ENCODE results near the gene MACROD1.

MACROD1 gene

DNA sequence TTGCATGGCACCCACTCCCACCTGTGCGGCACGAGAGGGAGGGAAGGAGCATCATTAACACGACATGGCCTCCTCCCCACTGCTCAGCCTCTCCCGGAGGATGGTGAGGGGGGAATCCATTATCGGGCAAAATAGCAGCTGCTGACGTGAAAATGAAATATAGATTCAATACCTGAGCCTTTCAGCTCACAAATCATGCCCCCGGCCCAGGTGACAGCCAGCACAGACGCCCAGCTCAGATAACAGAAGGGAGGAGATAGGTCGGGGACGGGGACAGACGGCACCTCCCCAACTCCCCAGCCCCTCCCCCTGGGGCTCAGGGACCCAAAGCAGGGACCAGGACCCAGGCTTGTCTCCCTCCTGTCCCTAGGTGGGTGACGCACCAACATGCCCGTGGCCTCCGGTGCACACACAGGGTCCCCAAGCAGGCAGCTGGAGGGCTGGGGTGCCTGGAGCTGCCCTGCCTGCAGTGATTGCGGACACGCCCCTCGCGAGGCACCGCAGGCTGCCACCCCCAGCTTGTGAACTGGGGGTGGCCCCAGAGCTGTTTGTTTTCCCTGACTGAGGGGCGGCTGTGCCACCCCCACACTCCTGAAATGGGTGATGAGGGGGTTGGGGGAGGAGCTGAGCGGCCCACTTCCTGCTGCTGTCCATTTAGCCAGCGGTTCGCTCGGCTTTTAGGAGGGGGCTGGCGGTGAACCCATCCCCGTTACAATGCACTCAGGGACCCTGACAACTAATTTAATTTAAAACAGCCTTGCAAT is 98.5 kb downstream of the MACROD1 start:
- no peak overlapping the region for H3K27ac ChIP-seq (ENCODE audit: low read depth, low read length)
- H3K9ac ChIP-seq (ENCODE audit: low read depth, low read length), result no peak overlapping the region
- H3K9me3 ChIP-seq (ENCODE audit: control insufficient read depth, insufficient read depth, low read length), result no peaks in the 10 kb centered on the region
- no peak overlapping the region for H3K4me3 ChIP-seq (ENCODE audit: low read depth, low read length)
- no peaks in the 10 kb centered on the region for H3K36me3 ChIP-seq (ENCODE audit: control insufficient read depth, insufficient read depth, low read length)
- H3K4me1 ChIP-seq (ENCODE audit: control insufficient read depth, insufficient read depth, low read length), result 0 out of 2 replicates have a peak, but pooled peaks cover 7% of the 10 kb centered on the region
- H3K27me3 ChIP-seq (ENCODE audit: control insufficient read depth, insufficient read depth, low read length), result peaks cover 56% of the 10 kb centered on the region

DNA sequence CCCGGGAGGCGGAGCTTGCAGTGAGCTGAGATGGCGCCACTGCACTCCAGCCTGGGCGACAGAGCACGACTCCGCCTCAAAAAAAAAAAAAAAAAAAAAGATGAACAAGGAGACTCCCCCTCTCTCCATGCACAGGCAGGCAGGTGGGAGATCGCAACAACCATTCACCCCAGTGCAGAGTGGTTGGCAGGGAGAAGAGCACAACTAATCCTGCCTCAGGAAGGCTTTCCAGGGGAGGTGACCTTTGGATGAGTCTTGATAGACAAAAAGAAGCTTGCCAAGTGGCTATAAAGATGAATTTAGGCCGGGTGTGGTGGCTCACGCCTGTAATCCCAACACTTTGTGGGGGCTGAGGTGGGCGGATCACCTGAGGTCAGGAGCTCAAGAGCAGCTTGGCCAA is 100.2 kb downstream of the MACROD1 start:
- Histone ChIP-seq H3K4me1 (ENCODE audit: control insufficient read depth, insufficient read depth, low read length) (0 out of 2 replicates have a peak, but pooled peaks cover 7% of the 10 kb centered on the region), H3K27ac (ENCODE audit: low read depth, low read length) (no peak overlapping the region), H3K9ac (ENCODE audit: low read depth, low read length) (no peak overlapping the region), H3K4me3 (ENCODE audit: low read depth, low read length) (no peak overlapping the region), H3K9me3 (ENCODE audit: control insufficient read depth, insufficient read depth, low read length) (no peaks in the 10 kb centered on the region), H3K36me3 (ENCODE audit: control insufficient read depth, insufficient read depth, low read length) (no peaks in the 10 kb centered on the region), H3K27me3 (ENCODE audit: control insufficient read depth, insufficient read depth, low read length) (peaks cover 62% of the 10 kb centered on the region)

GRCh38 chr11:64065141-64065465 is 100.8 kb downstream of the MACROD1 start:
- H3K36me3 ChIP-seq (ENCODE audit: control insufficient read depth, insufficient read depth, low read length), result no peaks in the 10 kb centered on the region
- no peak overlapping the region for H3K9ac ChIP-seq (ENCODE audit: low read depth, low read length)
- no peak overlapping the region for H3K4me3 ChIP-seq (ENCODE audit: low read depth, low read length)
- 0 out of 2 replicates have a peak, but pooled peaks cover 7% of the 10 kb centered on the region for H3K4me1 ChIP-seq (ENCODE audit: control insufficient read depth, insufficient read depth, low read length)
- H3K27ac ChIP-seq (ENCODE audit: low read depth, low read length), result no peak overlapping the region
- H3K27me3 ChIP-seq (ENCODE audit: control insufficient read depth, insufficient read depth, low read length), result peaks cover 64% of the 10 kb centered on the region
- no peaks in the 10 kb centered on the region for H3K9me3 ChIP-seq (ENCODE audit: control insufficient read depth, insufficient read depth, low read length)

DNA sequence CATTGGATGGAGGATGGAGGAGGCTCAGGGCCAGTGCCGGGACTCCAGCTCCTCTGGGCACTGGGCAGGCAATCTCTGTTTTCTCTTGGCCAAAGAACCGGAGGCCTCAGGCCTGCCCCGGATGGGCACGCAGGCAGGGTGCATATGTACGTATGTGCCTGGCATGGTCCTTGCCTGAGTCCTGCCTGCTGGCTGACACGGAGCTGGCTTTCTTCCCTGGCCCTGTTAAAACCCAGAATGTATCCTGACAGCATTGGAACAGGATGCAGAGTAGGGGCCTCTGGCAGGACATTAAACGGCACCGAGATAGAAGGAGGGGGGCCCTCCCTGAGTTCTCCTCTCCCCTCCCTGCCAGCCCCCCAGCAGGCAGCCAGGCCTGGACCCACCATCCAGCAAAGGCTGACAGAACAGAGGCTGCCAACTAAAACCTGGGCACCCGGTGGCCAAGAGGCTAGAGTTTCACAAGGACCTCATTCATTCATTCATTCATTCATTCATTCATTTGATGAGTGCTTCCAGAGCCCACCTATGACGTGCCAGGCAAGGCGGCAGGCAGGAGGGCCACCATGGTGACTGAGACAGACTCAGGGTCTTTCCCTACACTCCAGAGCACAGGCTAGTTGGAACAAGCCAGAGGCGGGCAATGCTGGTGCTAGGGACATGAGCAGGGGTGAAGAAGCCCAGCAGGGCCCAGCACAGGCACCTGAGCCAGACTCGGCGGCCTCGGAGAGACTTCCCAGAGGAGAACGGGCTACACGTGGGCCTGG is 101.4 kb downstream of the MACROD1 start:
- Histone ChIP-seq H3K4me3 (ENCODE audit: low read depth, low read length) (no peak overlapping the region), H3K27ac (ENCODE audit: low read depth, low read length) (no peak overlapping the region), H3K27me3 (ENCODE audit: control insufficient read depth, insufficient read depth, low read length) (peaks cover 69% of the 10 kb centered on the region), H3K9me3 (ENCODE audit: control insufficient read depth, insufficient read depth, low read length) (no peaks in the 10 kb centered on the region), H3K36me3 (ENCODE audit: control insufficient read depth, insufficient read depth, low read length) (no peaks in the 10 kb centered on the region), H3K9ac (ENCODE audit: low read depth, low read length) (no peak overlapping the region), H3K4me1 (ENCODE audit: control insufficient read depth, insufficient read depth, low read length) (0 out of 2 replicates have a peak, but pooled peaks cover 7% of the 10 kb centered on the region)

- Histone ChIP-seq H3K4me3 (ENCODE audit: low read depth, low read length) (no peak overlapping the region), H3K27me3 (ENCODE audit: control insufficient read depth, insufficient read depth, low read length) (peaks cover 77% of the 10 kb centered on the region), H3K4me1 (ENCODE audit: control insufficient read depth, insufficient read depth, low read length) (0 out of 2 replicates have a peak, but pooled peaks cover 7% of the 10 kb centered on the region), H3K27ac (ENCODE audit: low read depth, low read length) (no peak overlapping the region), H3K9ac (ENCODE audit: low read depth, low read length) (no peak overlapping the region), H3K36me3 (ENCODE audit: control insufficient read depth, insufficient read depth, low read length) (no peaks in the 10 kb centered on the region), H3K9me3 (ENCODE audit: control insufficient read depth, insufficient read depth, low read length) (no peaks in the 10 kb centered on the region)
These were observed 102.1 kb downstream of the MACROD1 start for GRCh38 chr11:64063777-64064176.

DNA sequence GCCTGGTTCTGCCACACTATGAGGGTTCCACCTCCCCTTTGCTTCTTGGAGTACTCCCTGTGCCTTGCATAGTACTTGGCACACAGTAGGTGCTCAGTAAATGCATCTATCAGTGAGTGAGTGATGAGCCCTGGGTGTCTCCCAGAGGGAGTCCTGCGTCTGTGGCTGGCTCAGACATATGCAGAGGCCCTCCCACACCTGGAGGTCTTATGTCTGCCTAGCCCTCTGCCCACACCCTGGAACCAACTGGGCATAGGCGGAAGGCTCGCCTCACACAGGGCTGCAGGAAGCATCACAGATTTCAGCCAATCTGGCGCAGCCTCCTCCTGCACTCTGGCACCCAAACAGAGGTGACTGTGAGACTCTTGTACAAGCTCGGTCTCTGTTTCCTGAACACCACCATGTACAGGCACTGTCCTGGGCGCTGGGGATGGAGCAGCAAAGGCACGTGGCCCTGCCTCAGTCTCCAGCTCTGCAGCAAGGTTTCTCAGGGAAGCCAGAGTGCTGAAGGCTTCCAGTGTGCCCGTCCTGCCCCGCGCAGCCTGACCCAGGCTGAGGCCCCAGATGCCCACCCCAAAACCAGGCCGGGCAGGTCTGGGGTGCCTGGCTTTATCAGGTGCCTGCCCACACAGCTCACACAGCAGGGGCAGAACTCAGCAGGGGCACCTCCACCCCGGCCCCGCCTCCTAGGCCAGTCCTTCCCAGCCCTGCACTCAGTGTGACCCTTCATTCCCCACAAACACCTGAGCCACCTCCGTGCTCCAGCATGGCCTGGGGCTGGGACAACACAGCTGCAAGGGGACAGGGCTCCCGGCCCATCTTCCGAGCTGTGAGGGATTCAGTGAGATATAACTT is 103.5 kb downstream of the MACROD1 start:
- no peak overlapping the region for H3K9ac ChIP-seq (ENCODE audit: low read depth, low read length)
- no peaks in the 10 kb centered on the region for H3K9me3 ChIP-seq (ENCODE audit: control insufficient read depth, insufficient read depth, low read length)
- H3K4me3 ChIP-seq (ENCODE audit: low read depth, low read length), result no peak overlapping the region
- H3K27me3 ChIP-seq (ENCODE audit: control insufficient read depth, insufficient read depth, low read length), result peaks cover 84% of the 10 kb centered on the region
- no peaks in the 10 kb centered on the region for H3K4me1 ChIP-seq (ENCODE audit: control insufficient read depth, insufficient read depth, low read length)
- H3K27ac ChIP-seq (ENCODE audit: low read depth, low read length), result no peak overlapping the region
- no peaks in the 10 kb centered on the region for H3K36me3 ChIP-seq (ENCODE audit: control insufficient read depth, insufficient read depth, low read length)

GRCh38 chr11:64060861-64061444 is 105.0 kb downstream of the MACROD1 start:
- Histone ChIP-seq H3K9me3 (ENCODE audit: control insufficient read depth, insufficient read depth, low read length) (no peaks in the 10 kb centered on the region), H3K9ac (ENCODE audit: low read depth, low read length) (no peak overlapping the region), H3K27me3 (ENCODE audit: control insufficient read depth, insufficient read depth, low read length) (peaks cover 85% of the 10 kb centered on the region), H3K4me3 (ENCODE audit: low read depth, low read length) (peak overlapping the region; percentile 60), H3K36me3 (ENCODE audit: control insufficient read depth, insufficient read depth, low read length) (no peaks in the 10 kb centered on the region), H3K27ac (ENCODE audit: low read depth, low read length) (no peak overlapping the region), H3K4me1 (ENCODE audit: control insufficient read depth, insufficient read depth, low read length) (no peaks in the 10 kb centered on the region)

DNA sequence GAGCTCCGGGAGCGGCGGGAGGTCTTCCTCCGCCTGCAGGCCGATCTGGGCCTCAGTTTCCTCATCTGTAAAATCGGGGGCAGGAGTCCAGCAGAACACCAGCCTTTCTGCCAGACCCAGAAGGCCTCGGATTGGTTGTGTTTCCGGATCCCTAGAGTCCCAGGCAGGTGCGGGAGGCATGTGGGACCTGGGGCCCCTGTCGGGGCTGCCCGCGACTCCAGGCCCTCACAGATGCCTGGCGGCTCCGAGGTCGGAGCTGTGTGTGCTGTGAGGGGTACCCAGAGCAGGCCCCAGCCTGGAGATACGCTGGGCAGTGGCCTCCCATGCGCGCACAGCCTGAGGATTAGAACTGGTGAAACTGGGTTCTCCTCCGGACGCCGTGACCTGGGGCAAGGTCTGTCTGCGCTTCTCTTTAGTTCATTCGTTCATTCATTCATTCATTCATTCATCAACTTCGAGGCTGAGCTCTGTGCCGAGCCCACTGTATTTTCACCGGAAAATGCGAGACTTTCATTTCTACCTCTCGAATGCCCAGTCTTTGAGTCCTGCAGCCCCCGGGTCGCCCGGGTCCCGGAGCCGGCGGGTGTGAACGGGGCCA is 105.6 kb downstream of the MACROD1 start:
- no peaks in the 10 kb centered on the region for H3K36me3 ChIP-seq (ENCODE audit: control insufficient read depth, insufficient read depth, low read length)
- peaks cover 91% of the 10 kb centered on the region for H3K27me3 ChIP-seq (ENCODE audit: control insufficient read depth, insufficient read depth, low read length)
- H3K9me3 ChIP-seq (ENCODE audit: control insufficient read depth, insufficient read depth, low read length), result no peaks in the 10 kb centered on the region
- peak overlapping the region; percentile 60; the same call in 1 of the 2 replicates for H3K4me3 ChIP-seq (ENCODE audit: low read depth, low read length)
- no peak overlapping the region for H3K27ac ChIP-seq (ENCODE audit: low read depth, low read length)
- no peaks in the 10 kb centered on the region; the same call in 1 of the 2 replicates for H3K4me1 ChIP-seq (ENCODE audit: control insufficient read depth, insufficient read depth, low read length)
- H3K9ac ChIP-seq (ENCODE audit: low read depth, low read length), result no peak overlapping the region

- no peaks in the 10 kb centered on the region for H3K36me3 ChIP-seq (ENCODE audit: control insufficient read depth, insufficient read depth, low read length)
- no peak overlapping the region for H3K9ac ChIP-seq (ENCODE audit: low read depth, low read length)
- peaks cover under 1% of the 10 kb centered on the region for H3K4me1 ChIP-seq (ENCODE audit: control insufficient read depth, insufficient read depth, low read length)
- no peak overlapping the region for H3K27ac ChIP-seq (ENCODE audit: low read depth, low read length)
- no peaks in the 10 kb centered on the region for H3K9me3 ChIP-seq (ENCODE audit: control insufficient read depth, insufficient read depth, low read length)
- no peak overlapping the region for H3K4me3 ChIP-seq (ENCODE audit: low read depth, low read length)
- H3K27me3 ChIP-seq (ENCODE audit: control insufficient read depth, insufficient read depth, low read length), result peaks cover 92% of the 10 kb centered on the region
These were observed 106.4 kb downstream of the MACROD1 start for GRCh38 chr11:64059339-64060140.

GRCh38 chr11:64058494-64058893 is 107.4 kb downstream of the MACROD1 start:
- Histone ChIP-seq H3K9me3 (ENCODE audit: control insufficient read depth, insufficient read depth, low read length) (no peaks in the 10 kb centered on the region), H3K27ac (ENCODE audit: low read depth, low read length) (no peak overlapping the region), H3K9ac (ENCODE audit: low read depth, low read length) (no peak overlapping the region), H3K27me3 (ENCODE audit: control insufficient read depth, insufficient read depth, low read length) (peaks cover 87% of the 10 kb centered on the region), H3K4me1 (ENCODE audit: control insufficient read depth, insufficient read depth, low read length) (peaks cover 11% of the 10 kb centered on the region), H3K36me3 (ENCODE audit: control insufficient read depth, insufficient read depth, low read length) (no peaks in the 10 kb centered on the region), H3K4me3 (ENCODE audit: low read depth, low read length) (no peak overlapping the region)
